H9 (cell line): Measurements from ENCODE around the gene TRA2B. TPM values are rescaled to one million over a fixed set of nuclear protein-coding genes. Genes with fewer than 3 reads are reported as not detected.

Experiments
- DNase-seq: peaks from one replicate; pipeline ENCODE4 v3.0.0-alpha.2; 2017
- H2AFZ ChIP-seq: one replicate; pipeline ENCODE4 v1.6.1; 2013; ENCODE audit warnings: mild to moderate bottlenecking, low read length, control low read depth, moderate library complexity
- H2AK5ac ChIP-seq: 2 replicates; pipeline ENCODE4 v1.6.1; 2013; ENCODE audit warnings: low read length, control low read depth, mixed read lengths; ENCODE audit not compliant: insufficient read length
- H2BK120ac ChIP-seq: one replicate; pipeline ENCODE4 v1.6.1; 2013; ENCODE audit warnings: low read depth, mild to moderate bottlenecking, low read length, control low read depth, inconsistent platforms; ENCODE audit not compliant: poor library complexity, severe bottlenecking
- H2BK12ac ChIP-seq: 2 replicates; pipeline ENCODE4 v1.6.1; 2013; ENCODE audit warnings: low read length, control low read depth, mixed read lengths, low read depth; ENCODE audit not compliant: insufficient read length
- H2BK15ac ChIP-seq: 2 replicates; pipeline ENCODE4 v1.6.1; 2013; ENCODE audit warnings: low read depth, low read length, control low read depth
- H2BK20ac ChIP-seq: one replicate; pipeline ENCODE4 v1.6.1; 2013; ENCODE audit warnings: low read depth, mild to moderate bottlenecking, low read length, control low read depth, inconsistent platforms; ENCODE audit not compliant: poor library complexity, severe bottlenecking
- H2BK5ac ChIP-seq: 2 replicates; pipeline ENCODE4 v1.6.1; 2013; ENCODE audit warnings: low read length, control low read depth, mixed read lengths; ENCODE audit not compliant: insufficient read length
- H3K14ac ChIP-seq: 2 replicates; pipeline ENCODE4 v1.6.1; 2013; ENCODE audit warnings: low read length, control low read depth; ENCODE audit not compliant: insufficient read depth
- H3K18ac ChIP-seq: 2 replicates; pipeline ENCODE4 v1.6.1; 2013; ENCODE audit warnings: low read depth, mild to moderate bottlenecking, mixed read lengths, low read length, control low read depth; ENCODE audit not compliant: insufficient read length
- H3K23ac ChIP-seq: 2 replicates; pipeline ENCODE4 v1.6.1; 2013; ENCODE audit warnings: low read length, control low read depth, mixed read lengths, low read depth; ENCODE audit not compliant: insufficient read length
- H3K23me2 ChIP-seq: 2 replicates; pipeline ENCODE4 v1.6.1; 2013; ENCODE audit warnings: low read depth, mild to moderate bottlenecking, mixed read lengths, low read length, control low read depth; ENCODE audit not compliant: insufficient read length, poor library complexity, severe bottlenecking
- H3K27ac ChIP-seq: 2 replicates; pipeline ENCODE4 v1.5.1; 2013; ENCODE audit warnings: low read length, control low read depth, mixed read lengths, low read depth; ENCODE audit not compliant: insufficient read length
- H3K27me3 ChIP-seq: 2 replicates; pipeline ENCODE4 v1.6.1; 2013; ENCODE audit warnings: low read length, control low read depth, inconsistent platforms; ENCODE audit not compliant: insufficient read depth
- H3K4ac ChIP-seq: 2 replicates; pipeline ENCODE4 v1.6.1; 2013; ENCODE audit warnings: low read depth, mild to moderate bottlenecking, control low read depth, inconsistent platforms, low read length, moderate library complexity
- H3K4me1 ChIP-seq: 2 replicates; pipeline ENCODE4 v1.6.1; 2013; ENCODE audit warnings: low read length, control low read depth, inconsistent platforms; ENCODE audit not compliant: insufficient read depth
- H3K4me2 ChIP-seq: 2 replicates; pipeline ENCODE4 v1.6.1; 2013; ENCODE audit warnings: low read length, control low read depth, mixed read lengths; ENCODE audit not compliant: insufficient read length, insufficient read depth
- H3K56ac ChIP-seq: 2 replicates; pipeline ENCODE4 v1.6.1; 2013; ENCODE audit warnings: low read depth, mild to moderate bottlenecking, mixed read lengths, low read length, control low read depth; ENCODE audit not compliant: insufficient read length
- H3K79me1 ChIP-seq: 2 replicates; pipeline ENCODE4 v1.6.1; 2013; ENCODE audit warnings: low read depth, mild to moderate bottlenecking, moderate library complexity, low read length, control low read depth, inconsistent platforms; ENCODE audit not compliant: insufficient read depth, poor library complexity, severe bottlenecking
- H3K79me2 ChIP-seq: 2 replicates; pipeline ENCODE4 v1.6.1; 2013; ENCODE audit warnings: low read length, control low read depth, inconsistent platforms; ENCODE audit not compliant: insufficient read depth
- H3K9ac ChIP-seq: 2 replicates; pipeline ENCODE4 v1.6.1; 2013; ENCODE audit warnings: low read length, control low read depth, mixed read lengths; ENCODE audit not compliant: insufficient read length; ENCODE audit errors: extremely low read depth
- H3K9me3 ChIP-seq: one replicate; pipeline ENCODE4 v1.6.1; 2013; ENCODE audit warnings: low read depth, low read length, inconsistent platforms; ENCODE audit not compliant: control insufficient read depth
- H3T11ph ChIP-seq: one replicate; pipeline ENCODE4 v1.6.1; 2013; ENCODE audit warnings: mild to moderate bottlenecking, low read length, control low read depth, inconsistent platforms
- H4K20me1 ChIP-seq: one replicate; pipeline ENCODE4 v1.6.1; 2013; ENCODE audit not compliant: control insufficient read depth, insufficient read length, insufficient read depth
- H4K5ac ChIP-seq: 2 replicates; pipeline ENCODE4 v1.6.1; 2013; ENCODE audit warnings: low read depth, mild to moderate bottlenecking, mixed read lengths, low read length, control low read depth; ENCODE audit not compliant: insufficient read length
- H4K8ac ChIP-seq: replicated peaks from 2 replicates; pipeline ENCODE4 v1.6.1; 2013; ENCODE audit warnings: low read length, control low read depth, mixed read lengths, low read depth; ENCODE audit not compliant: insufficient read length
- H4K91ac ChIP-seq: 2 replicates; pipeline ENCODE4 v1.6.1; 2013; ENCODE audit warnings: low read depth, mild to moderate bottlenecking, moderate library complexity, mixed read lengths, low read length, control low read depth; ENCODE audit not compliant: insufficient read length
- H3K27ac Mint-ChIP-seq, 3 experiments: 2 replicates in 2 of 3; 3 replicates in 1 of 3; pipeline ENCODE4 v1.8.0; 2020 to 2021; ENCODE audit warnings: mixed read lengths in 3 of 3, mild to moderate bottlenecking in 1 of 3, moderate library complexity in 1 of 3
- H3K27me3 Mint-ChIP-seq: 2 replicates; pipeline ENCODE4 v1.8.0; 2021; ENCODE audit warnings: low read depth, mild to moderate bottlenecking, moderate library complexity, mixed read lengths
- H3K36me3 Mint-ChIP-seq, 3 experiments: 2 replicates in 2 of 3; 3 replicates in 1 of 3; pipeline ENCODE4 v1.8.0; 2020 to 2021; ENCODE audit warnings: low read depth in 3 of 3, mixed read lengths in 3 of 3; ENCODE audit not compliant: insufficient read depth in 1 of 3
- H3K4me1 Mint-ChIP-seq, 2 experiments: 2 replicates each; pipeline ENCODE4 v1.8.0; 2020; ENCODE audit warnings: mixed read lengths in 2 of 2
- H3K4me3 Mint-ChIP-seq, 2 experiments: 2 replicates in 1 of 2; 3 replicates in 1 of 2; pipeline ENCODE4 v1.8.0; 2020 to 2021; ENCODE audit warnings: mild to moderate bottlenecking in 2 of 2, mixed read lengths in 2 of 2, moderate library complexity in 1 of 2
- H3K9me3 Mint-ChIP-seq, 2 experiments: 2 replicates in 1 of 2; 3 replicates in 1 of 2; pipeline ENCODE4 v1.8.0; 2020; ENCODE audit warnings: mild to moderate bottlenecking in 2 of 2, mixed read lengths in 2 of 2, moderate library complexity in 1 of 2
- CTCF ChIP-seq: fragments of 200-600 bp; sonication (generic); conservative IDR thresholded peaks from 3 replicates; pipeline ENCODE4 v1.8.0; 2021; ENCODE audit warnings: antibody characterized with exemption, mild to moderate bottlenecking
- WGBS: extraction: QIAGEN DNeasy Blood & Tissue Kit; methylation state at CpG from one replicate; pipeline ENCODE4 v1.1.7; 2013; ENCODE audit warnings: missing lambda C conversion rate, low lambda C conversion rate, mixed read lengths; ENCODE audit not compliant: insufficient read length; ENCODE audit errors: extremely low coverage; 5-methylcytosine and 5-hydroxymethylcytosine counted together
- long read RNA-seq: library from polyadenylated mRNA; unstranded; transcript quantifications from one replicate; pipeline ENCODE4 v2.0.0, GENCODE V29; 2020
- total RNA-seq: library from RNA; stranded (reverse); gene quantifications from 2 replicates; pipeline ENCODE4 v1.2.1, GENCODE V29; 2021

TRA2B gene
- 344 and 349 TPM in 2 replicates for total RNA-seq
- long read RNA-seq, full-length matches to known transcripts, result 301 of 334 reads
- long read RNA-seq, partial matches to known transcripts, result 10 of 334 reads
- long read RNA-seq, other reads (novel, unspliced or antisense), result 23 of 334 reads

GRCh38 chr3:185937689-185938374 lies at the start of gene TRA2B:
TSS of gene TRA2B (minus strand) at chr3:185938014. CDS start at chr3:185937860, 154 bp downstream.
- peak within 1 kb of the TSS; percentile 96 for H2BK120ac ChIP-seq
- TF ChIP-seq CTCF, result peak; percentile 43; the same call in 2 of the 3 replicates
- H3K14ac ChIP-seq, result peak within 1 kb of the TSS; percentile 100
- H3K23ac ChIP-seq, result peak within 1 kb of the TSS; percentile 57
- H3K4ac ChIP-seq, result peak within 1 kb of the TSS; percentile 94; the same call in 1 of the 2 replicates
- peak within 1 kb of the TSS; percentile 100 for H3K27ac Mint-ChIP-seq
- peaks cover 24 to 27% of the 10 kb centered on the region in 2 experiments for H3K4me1 Mint-ChIP-seq
- no peak within 1 kb of the TSS for H2BK15ac ChIP-seq
- H3K23me2 ChIP-seq, result peaks cover 15% of the 10 kb centered on the region
- H2AK5ac ChIP-seq, result peak within 1 kb of the TSS; percentile 19
- H3K9me3 Mint-ChIP-seq, result peaks cover 10 to 15% of the 10 kb centered on the region in 2 experiments
- H4K20me1 ChIP-seq, result no peaks in the 10 kb centered on the region
- H3K56ac ChIP-seq, result peak within 1 kb of the TSS; percentile 96
- peak within 1 kb of the TSS; percentile 100 for H3K9ac ChIP-seq
- H3K27me3 Mint-ChIP-seq, result peaks cover 14% of the 10 kb centered on the region
- peak within 1 kb of the TSS; percentile 87 for H3K27ac ChIP-seq
- no peaks in the 10 kb centered on the region for H3K9me3 ChIP-seq
- H3K27me3 ChIP-seq, result no peaks in the 10 kb centered on the region
- peak within 1 kb of the TSS; percentile 94 for H2BK5ac ChIP-seq
- H3K4me3 Mint-ChIP-seq, result peak within 1 kb of the TSS; percentile 100
- H2AFZ ChIP-seq, result no peak within 1 kb of the TSS
- peak within 1 kb of the TSS; percentile 96 for H4K91ac ChIP-seq
- H3K79me2 ChIP-seq, result peaks cover 48% of the 10 kb centered on the region
- H2BK12ac ChIP-seq, result peak within 1 kb of the TSS; percentile 70
- peak within 1 kb of the TSS; percentile 98 for H3K4me2 ChIP-seq
- no peaks in the 10 kb centered on the region for H3K79me1 ChIP-seq
- H3K4me1 ChIP-seq, result no peaks in the 10 kb centered on the region
- DNase-seq, result peak; percentile 99
- H3K18ac ChIP-seq, result peak within 1 kb of the TSS; percentile 100
- H4K8ac ChIP-seq, result peak within 1 kb of the TSS; percentile 73
- H4K5ac ChIP-seq, result peak within 1 kb of the TSS; percentile 97
- no peak within 1 kb of the TSS for H2BK20ac ChIP-seq
- peak within 1 kb of the TSS; percentile 38 for H3T11ph ChIP-seq
- WGBS, result no CpG with 5 or more reads among the region's 55 CpGs
- peaks cover 41 to 45% (median 42%) of the 10 kb centered on the region in 3 experiments for H3K36me3 Mint-ChIP-seq
